GM19351 (cell line): ENCODE measurements around the gene BAAT.
"Not testable (repeated sequence)": the region's sequence is repeated elsewhere in the genome, so short reads cannot be mapped to it uniquely, and the experiment has no call there.

ENCODE experiments used
- ATAC-seq: cut with Tn5 transposase; IDR thresholded peaks from one replicate; pipeline ENCODE4 v1.9.1; 2021; ENCODE audit warnings: mild to moderate bottlenecking, moderate library complexity; ENCODE audit not compliant: unreplicated experiment

Gene BAAT

DNA sequence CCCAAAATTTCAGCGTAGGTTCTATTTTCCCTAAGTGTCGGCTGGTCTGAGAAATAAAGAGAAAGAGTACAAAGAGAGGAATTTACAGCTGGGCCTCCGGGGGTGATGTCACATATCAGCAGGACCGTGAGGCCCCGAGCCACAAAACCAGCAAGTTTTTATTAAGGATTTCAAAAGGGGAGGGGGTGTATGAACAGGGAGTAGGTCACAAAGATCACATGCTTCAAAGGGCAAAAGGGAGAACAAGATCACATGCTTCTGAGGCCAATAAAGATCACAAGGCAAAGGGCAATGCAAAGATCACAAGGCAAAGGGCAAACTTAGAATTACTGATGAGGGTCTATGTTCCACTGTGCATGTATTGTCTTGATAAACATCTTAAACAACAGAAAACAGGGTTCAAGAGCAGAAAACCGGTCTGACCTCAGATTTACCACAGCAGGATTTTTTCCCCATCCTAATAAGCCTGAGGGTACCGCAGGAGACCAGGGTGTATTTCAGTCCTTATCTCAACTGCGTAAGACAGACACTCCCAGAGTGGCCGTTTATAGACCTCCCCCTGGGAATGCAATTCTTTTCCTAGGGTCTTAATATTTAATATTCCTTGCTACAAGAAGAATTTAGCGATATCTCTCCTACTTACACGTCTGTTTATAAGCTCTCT, at the start of gene BAAT:
BAAT (minus strand) TSS at position 134 of the 664 bp plus-strand sequence. CDS start 13,602 bp downstream, outside the sequence.
- ATAC-seq: not testable (repeated sequence)

DNA sequence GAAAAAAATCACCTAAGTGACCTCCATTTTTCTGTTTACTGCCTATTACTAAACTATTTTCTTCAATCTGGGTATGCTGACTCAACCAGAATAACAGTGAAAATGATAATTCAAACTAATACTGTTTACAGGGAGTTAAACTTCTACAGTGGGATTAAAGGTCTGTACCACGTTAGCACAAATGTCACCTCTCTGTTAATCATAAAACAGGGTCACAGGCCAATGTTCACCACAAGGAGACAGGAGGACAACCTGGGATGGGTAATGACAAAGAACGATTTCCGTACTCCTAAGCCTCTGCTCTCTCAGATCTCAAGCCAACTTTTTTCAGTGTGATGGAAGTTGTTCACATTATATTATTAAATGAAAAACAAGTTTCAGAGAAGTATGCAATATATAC, 48.4 kb upstream of the BAAT start:
- ATAC-seq: no peak

DNA sequence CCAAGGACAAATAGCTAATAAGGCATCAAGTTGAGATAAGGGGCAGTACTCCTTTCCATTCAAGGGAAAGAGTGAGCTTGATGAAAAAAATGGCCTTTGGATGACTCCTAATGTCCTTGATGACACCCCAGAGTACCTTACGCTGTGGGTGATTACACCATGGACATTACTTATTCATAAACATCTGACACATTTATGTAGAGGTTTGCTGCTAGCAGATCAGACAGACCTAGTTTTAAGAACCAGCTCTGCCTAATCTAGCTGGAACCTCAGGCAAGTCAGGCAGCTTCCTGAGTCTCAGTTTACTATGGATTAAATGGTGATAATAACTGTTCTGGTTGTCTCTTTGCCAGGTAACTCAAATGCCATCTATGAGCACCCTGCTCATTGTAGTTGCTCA, 47.9 kb upstream of the BAAT start:
- no peak for ATAC-seq

DNA sequence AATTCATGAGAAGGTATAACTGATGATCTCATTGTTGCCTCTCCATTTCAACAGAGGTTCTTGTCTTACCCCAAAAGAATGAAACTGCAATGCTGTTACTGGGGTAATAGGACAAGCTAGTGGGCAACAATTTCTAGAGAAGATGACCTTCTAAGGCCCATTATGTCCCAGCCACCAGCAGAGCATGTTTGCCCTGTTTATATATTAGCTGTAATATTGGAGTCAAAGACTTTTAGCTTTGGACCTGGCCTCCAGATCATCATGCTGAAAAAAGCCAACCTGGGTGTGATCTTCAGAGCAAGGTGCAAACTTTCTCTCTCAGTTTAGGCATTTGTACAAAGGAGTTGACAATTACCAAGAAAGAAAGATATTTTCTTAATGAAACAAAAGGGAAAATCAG, 47.4 kb upstream of the BAAT start:
- ATAC-seq: no peak

DNA sequence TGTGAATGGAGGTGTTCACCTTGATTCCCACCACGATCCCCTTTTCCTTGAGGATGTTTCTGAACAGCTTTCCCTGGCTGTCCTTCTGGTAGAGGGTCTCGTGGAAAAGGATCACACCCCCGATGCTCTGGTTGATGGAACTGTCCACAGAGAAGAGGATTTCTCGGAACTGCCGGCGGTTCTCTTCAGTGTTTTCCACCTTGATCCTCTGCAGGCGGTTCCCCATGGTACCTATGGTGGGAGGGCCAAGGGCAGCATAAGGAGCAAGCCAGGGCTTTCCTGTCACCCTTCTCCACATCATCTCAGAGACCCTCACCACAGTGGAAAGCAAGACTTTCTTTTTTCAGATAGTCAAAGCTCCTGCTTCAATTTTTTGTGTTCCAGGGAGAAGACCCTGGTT, 44.9 kb upstream of the BAAT start:
- no peak for ATAC-seq

DNA sequence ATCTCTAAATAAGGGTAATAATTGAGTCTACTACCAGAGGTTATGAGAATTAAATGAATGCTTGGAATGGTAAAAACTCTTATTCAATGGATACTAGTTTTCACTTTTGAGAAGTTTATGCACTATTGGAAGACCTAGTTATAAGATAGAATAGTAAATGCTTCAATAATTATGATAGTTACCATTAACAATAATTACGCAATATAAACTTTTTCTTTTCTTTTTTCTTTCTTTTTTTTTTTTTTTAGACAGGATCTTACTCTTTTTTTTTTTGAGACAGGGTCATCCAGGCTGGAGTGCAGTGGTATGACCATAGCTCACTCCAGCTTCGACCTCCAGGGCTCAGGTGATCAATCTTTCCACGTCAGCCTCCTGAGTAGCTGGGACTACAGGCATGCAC, 44.1 kb upstream of the BAAT start:
- no peak for ATAC-seq

DNA sequence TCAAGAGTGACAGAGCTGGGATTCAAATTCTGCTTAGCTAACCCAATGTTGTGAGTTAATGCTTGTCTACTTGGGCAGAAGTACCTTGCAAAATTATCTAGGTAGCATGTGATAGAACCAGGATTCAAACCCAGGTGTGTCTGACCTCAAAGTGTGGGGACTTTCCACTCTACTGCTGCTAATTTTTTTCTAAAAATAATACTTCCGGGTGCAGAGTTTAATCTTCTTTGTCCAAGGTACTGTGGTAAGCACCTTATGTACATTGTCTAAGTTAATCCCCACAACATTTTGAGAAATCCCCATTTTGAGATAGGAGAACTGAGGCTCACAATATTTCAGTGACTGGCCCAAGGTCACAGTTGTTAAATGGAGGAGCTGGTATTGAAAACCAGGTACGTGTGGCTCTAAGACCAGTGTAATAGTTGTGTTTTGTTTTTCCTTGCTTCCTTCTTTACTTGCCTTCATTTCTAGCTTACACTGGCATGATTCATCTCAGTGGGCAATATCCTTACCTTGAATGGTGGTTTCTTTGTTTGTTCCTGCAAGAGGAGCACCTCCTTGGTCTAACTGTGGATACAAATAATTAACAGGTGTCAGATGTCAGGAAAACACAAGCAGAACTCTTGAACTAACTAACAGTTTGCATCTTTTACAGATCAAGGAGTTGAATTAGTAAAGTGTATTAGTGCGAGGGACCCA, 43.3 kb upstream of the BAAT start:
- ATAC-seq: peak; percentile 76

DNA sequence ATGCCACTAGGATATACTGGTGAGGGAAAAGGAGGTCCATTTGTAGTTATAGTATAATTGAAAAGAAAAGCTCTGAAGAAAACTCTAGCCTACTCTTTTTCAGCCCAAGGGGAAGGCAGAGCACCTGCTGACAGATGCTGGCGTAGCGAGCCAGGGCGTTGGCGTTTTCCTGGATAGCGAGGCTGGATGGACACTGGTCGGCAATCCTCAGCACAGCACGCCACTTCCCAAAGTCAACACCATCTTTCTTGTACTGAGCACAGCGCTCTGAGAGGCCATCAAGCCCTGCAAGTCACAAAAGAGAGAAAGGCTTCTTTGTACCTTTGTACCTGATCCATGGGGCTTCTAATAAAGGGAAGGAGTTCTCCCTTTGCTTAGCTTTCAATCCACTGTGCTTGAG, 42.6 kb upstream of the BAAT start:
- no peak for ATAC-seq

DNA sequence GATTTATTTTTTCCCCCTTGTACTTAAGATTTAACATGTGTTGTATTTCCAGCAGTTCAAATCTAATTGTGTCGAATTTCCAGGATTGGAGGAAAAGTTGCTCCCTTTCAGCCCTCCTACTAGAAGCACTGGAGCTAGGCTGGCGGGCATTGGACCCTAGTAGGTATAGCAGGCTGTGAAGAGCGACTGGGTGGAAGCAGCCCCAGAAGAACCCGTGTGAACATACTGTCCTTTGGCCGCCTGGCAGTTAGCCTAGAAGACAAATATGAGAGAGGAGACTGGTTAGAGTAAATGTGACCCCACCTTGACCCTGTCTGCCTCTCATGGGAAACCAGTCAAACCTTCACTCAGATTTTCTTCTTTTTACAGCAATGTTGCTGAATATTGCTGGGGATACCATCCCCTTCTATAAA, 36.9 kb upstream of the BAAT start:
- ATAC-seq: no peak

DNA sequence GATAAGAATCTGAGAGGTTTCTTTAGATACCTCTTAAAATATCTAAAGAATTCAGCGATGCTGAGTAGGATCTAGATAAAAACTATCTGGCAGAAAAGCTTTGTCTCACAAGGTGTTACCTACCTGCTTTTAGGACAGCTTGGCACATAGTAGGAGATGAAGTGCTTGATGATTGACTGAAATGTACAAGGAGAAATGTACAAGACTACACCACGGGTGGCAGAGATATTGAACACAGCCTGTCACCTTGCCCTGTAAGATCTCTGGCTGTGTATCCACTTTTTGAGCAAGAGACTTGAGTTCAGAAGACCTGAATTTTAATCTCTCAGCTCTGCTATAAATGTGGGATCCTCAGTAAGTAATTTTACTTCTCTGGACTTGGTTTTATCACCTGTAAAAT, 35.1 kb upstream of the BAAT start:
- no peak for ATAC-seq

DNA sequence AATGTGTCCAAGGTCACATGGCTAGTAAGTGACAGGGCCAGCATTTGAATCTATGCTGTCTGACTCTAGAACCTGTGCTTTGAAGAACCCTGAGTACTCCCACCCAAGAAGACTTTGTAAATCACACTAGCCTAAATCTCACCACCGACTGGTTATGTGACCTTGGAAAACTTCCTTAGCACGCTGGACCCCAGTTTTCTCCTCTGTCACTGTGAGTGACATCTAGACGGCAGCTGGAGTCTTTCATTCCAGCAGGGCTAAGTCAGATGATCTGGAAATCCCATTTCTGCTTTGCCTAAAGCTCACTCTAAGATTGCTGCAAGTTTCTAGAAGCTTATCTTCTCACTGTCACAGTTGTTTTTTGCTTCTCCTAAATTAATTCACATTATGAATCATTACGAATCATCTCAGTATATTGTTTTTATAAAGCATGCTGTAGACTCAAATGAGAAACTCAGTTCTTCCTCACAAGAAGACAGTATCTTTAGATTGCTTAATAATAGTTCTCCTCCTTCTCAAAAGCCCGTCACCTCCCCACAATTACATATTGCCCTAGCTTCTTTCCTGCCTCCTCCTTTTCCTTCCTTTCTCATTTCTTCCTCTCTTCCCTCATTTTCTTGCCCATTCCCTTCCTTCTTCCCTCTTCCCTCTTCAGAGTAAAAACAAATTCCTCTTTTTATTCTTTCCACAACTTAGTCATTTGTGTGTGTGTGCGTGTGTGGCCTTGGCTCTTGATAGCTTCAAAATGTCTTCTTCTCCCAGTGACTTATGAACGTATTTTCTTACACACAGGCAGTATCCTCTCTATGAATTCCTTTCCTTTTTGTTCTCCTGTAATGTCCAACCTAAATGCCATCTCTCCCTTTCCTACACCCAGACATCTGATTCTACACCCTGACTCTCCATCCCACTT, 34.0 kb upstream of the BAAT start:
- no peak for ATAC-seq

DNA sequence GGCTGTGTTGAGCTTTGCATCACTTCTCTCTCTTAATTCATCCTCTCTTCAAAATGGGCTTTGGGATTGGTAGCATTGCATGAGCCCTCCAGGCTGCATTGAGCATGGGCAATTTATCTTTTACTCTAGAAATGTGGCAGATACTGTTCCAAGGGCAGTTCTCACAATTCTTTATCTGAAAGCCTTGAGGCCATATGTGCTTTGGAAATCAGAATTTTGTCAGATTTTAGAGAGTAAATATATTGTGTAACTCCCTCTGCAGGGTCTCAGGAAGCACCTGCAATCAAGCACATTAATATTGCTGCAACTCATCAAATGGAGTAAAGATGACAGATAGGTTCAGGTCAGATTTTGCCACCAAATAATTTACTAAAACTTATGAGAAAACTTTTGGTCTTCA, 33.2 kb upstream of the BAAT start:
- ATAC-seq: no peak

DNA sequence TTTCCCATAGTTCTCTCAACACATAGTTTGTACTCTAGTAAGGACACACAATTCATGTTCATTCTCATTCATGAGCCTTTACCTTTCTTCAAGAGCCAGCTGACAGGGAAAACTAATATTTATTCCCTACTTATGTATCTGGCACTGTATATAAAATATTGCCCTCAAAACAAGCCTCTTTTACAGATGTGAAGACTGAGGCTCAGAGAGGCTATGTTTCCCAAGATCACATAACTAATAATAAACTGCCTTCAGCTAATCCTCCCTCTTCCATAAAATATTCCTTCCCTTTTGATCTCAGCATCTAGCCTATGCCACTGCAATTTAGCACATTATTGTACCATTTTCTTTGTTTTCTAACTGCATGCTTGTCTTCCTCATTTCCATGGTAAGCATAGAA, 32.6 kb upstream of the BAAT start:
- ATAC-seq: no peak

DNA sequence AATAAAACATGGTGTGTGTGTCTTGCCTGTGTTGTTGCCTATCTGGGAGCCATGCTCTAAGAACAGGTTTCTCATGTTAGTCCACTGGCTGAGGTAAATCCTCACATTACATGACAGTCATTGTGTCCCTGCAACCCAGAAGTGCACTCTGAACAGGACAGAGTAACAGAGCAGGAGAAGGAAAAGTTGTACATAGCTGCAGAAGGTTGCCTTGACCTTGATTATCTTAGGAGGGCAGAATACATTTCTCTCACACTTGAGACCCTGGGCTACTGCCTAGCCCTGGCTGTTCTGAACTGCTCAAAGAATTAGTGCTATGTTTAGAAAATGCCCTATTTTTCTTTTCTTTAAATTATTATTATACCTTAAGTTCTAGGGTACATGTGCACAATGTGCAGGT, 30.8 kb upstream of the BAAT start:
- ATAC-seq: no peak

DNA sequence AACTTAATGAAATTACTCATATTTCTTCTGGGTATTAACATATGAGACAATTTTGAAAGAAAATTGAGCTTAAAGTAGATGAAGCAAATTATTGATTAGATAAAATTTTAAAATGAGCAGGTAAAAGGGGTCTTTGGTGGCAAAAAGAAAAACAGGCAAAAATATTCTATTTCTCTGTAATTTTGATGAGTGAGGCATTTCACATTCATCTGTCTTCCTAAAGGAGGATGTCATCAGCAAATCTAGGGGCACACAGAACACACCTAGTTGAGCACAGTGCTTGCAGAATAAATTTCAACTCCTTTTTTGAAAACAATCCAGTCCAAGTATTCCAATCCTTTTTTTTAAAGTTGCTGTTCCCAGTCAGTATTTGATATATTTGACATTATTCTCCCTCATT, 30.0 kb upstream of the BAAT start:
- no peak for ATAC-seq

DNA sequence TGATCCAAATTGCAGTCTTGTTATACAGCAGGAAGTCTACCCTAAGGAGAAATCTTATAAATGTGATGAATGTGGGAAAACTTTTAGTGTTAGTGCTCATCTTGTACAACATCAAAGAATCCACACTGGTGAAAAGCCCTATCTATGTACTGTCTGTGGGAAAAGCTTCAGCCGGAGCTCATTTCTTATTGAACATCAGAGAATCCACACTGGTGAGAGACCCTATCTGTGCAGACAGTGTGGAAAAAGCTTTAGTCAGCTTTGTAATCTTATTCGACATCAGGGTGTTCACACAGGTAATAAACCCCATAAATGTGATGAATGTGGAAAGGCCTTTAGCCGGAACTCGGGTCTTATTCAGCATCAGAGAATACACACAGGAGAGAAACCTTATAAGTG, 24.3 kb upstream of the BAAT start:
- no peak for ATAC-seq

DNA sequence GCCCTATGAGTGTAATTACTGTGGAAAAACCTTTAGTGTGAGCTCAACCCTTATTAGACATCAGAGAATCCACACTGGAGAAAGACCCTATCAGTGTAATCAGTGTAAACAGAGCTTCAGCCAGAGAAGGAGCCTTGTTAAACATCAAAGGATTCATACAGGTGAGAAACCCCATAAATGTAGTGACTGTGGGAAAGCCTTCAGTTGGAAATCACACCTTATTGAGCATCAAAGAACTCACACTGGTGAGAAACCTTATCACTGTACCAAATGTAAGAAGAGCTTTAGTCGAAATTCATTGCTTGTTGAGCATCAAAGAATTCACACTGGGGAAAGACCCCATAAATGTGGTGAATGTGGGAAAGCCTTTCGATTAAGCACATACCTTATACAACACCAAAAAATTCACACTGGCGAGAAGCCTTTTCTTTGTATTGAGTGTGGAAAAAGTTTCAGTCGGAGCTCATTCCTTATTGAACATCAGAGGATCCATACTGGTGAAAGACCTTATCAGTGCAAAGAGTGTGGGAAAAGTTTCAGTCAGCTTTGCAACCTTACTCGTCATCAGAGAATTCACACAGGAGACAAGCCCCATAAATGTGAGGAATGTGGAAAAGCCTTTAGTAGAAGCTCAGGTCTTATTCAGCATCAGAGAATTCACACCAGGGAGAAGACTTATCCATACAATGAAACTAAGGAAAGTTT, 23.7 kb upstream of the BAAT start:
- ATAC-seq: no peak

DNA sequence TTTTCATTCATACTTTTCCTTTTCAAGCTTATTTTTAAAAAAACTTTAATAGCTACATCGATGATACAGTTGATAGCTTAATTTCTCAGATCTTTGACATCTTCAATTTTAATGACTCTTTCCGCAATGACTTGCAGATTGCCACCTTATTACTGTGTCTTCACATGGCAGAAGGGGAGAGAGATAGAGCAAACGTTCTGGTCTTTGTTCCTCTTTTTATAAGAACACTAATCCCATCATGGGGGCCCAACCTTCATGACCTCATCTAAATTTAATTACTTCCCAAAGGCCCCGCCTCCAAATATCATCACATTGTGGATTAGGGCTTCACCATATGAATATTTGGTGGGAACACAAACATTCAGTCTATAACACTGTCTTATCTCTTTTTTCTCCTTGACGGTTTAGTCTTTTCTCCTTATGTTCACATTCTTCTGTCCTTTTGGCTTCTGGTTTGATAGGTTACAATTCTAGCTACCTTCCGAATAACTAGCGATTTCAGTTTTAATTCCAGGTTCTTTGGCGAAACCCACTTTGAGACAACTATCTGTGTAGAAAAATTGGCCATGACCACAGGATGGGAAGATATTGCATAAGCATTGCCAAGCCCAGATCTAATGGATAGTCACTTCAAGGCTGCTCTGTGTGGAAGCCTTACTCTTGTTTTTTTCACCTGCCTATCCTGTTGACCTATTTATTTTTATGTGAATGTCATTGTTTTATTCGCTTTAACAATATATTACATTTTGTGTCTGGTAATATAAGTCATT, 18.9 kb upstream of the BAAT start:
- ATAC-seq: no peak

DNA sequence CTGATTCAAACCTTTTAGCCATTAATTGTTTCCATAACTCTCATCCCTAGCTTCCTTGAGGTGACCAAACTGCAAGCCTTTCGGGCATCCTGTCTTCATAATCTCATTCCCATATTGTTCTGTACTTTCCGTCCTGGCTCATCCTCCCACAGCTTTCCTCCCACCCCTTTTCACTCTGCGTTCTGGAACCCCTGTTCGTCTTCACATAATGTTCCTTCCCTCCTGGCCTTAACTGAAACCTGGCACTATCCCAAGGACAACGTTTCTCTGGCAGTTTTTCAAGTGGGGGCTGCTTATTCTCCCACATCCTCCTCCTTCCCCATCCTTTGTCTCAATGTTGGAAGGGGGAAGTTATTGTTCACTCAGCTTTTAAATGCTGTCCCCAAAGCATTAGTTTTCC, 15.3 kb upstream of the BAAT start:
- no peak for ATAC-seq

DNA sequence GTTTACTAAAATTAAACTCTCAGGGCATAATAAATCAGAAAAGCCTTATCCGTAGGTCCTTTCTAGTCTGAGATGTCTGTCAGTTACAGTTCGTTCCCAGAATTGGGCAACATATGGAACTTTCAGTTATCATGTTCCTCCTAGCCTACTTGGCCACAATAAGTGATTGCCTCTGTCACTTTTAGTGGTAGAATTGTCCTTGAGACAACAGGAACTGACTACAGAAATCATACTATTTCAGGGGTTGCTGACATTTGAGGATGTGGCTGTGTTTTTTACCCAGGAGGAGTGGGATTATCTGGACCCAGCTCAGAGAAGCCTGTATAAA, 14.8 kb upstream of the BAAT start:
- ATAC-seq: no peak
